IPS-18a (cell line): ENCODE results near the gene MAD1L1.

Experiments
- H3K27ac ChIP-seq: one replicate; pipeline ENCODE4 v1.5.1; 2013; ENCODE audit warnings: low read length
- H3K27me3 ChIP-seq: one replicate; pipeline ENCODE4 v1.6.1; 2013; ENCODE audit warnings: mild to moderate bottlenecking, low read length; ENCODE audit not compliant: control insufficient read depth, insufficient read depth
- H3K36me3 ChIP-seq: one replicate; pipeline ENCODE4 v1.6.1; 2013; ENCODE audit warnings: low read depth, low read length; ENCODE audit not compliant: control insufficient read depth
- H3K4me1 ChIP-seq: one replicate; pipeline ENCODE4 v1.6.1; 2013; ENCODE audit warnings: low read depth, low read length; ENCODE audit not compliant: control insufficient read depth
- H3K4me3 ChIP-seq: one replicate; pipeline ENCODE4 v1.5.1; 2013; ENCODE audit warnings: low read length
- H3K9ac ChIP-seq: one replicate; pipeline ENCODE4 v1.6.1; 2013; ENCODE audit warnings: mild to moderate bottlenecking, low read length, moderate library complexity
- H3K9me3 ChIP-seq: one replicate; pipeline ENCODE4 v1.6.1; 2013; ENCODE audit warnings: low read depth, low read length; ENCODE audit not compliant: control insufficient read depth

Gene MAD1L1

GRCh38 chr7:1954366-1955004 is 278.3 kb downstream of the MAD1L1 start:
- Histone ChIP-seq H3K27me3 (no peaks in the 10 kb centered on the region), H3K27ac (no peak overlapping the region), H3K9ac (no peak overlapping the region), H3K4me1 (no peaks in the 10 kb centered on the region), H3K9me3 (no peaks in the 10 kb centered on the region), H3K4me3 (no peak overlapping the region), H3K36me3 (no peaks in the 10 kb centered on the region)

- no peaks in the 10 kb centered on the region for H3K27me3 ChIP-seq
- H3K4me3 ChIP-seq: no peak overlapping the region
- no peaks in the 10 kb centered on the region for H3K9me3 ChIP-seq
- no peak overlapping the region for H3K9ac ChIP-seq
- no peaks in the 10 kb centered on the region for H3K4me1 ChIP-seq
- H3K27ac ChIP-seq: no peak overlapping the region
- H3K36me3 ChIP-seq: no peaks in the 10 kb centered on the region
These were observed 279.2 kb downstream of the MAD1L1 start for GRCh38 chr7:1953199-1954190.

- H3K27ac ChIP-seq: no peak overlapping the region
- H3K4me1 ChIP-seq: no peaks in the 10 kb centered on the region
- H3K4me3 ChIP-seq: no peak overlapping the region
- H3K9ac ChIP-seq: no peak overlapping the region
- no peaks in the 10 kb centered on the region for H3K9me3 ChIP-seq
- no peaks in the 10 kb centered on the region for H3K27me3 ChIP-seq
- no peaks in the 10 kb centered on the region for H3K36me3 ChIP-seq
These were observed 280.0 kb downstream of the MAD1L1 start for GRCh38 chr7:1952781-1953180.

GRCh38 chr7:1952169-1952760 is 280.5 kb downstream of the MAD1L1 start:
- H3K9ac ChIP-seq: no peak overlapping the region
- no peaks in the 10 kb centered on the region for H3K4me1 ChIP-seq
- no peak overlapping the region for H3K4me3 ChIP-seq
- no peaks in the 10 kb centered on the region for H3K36me3 ChIP-seq
- H3K27me3 ChIP-seq: no peaks in the 10 kb centered on the region
- H3K9me3 ChIP-seq: no peaks in the 10 kb centered on the region
- no peak overlapping the region for H3K27ac ChIP-seq

- no peak overlapping the region for H3K9ac ChIP-seq
- H3K36me3 ChIP-seq: no peaks in the 10 kb centered on the region
- H3K27me3 ChIP-seq: no peaks in the 10 kb centered on the region
- H3K27ac ChIP-seq: no peak overlapping the region
- H3K4me3 ChIP-seq: no peak overlapping the region
- no peaks in the 10 kb centered on the region for H3K9me3 ChIP-seq
- H3K4me1 ChIP-seq: no peaks in the 10 kb centered on the region
These were observed 281.1 kb downstream of the MAD1L1 start for GRCh38 chr7:1951600-1951999.

GRCh38 chr7:1951159-1951536 is 281.6 kb downstream of the MAD1L1 start:
- Histone ChIP-seq H3K4me1 (no peaks in the 10 kb centered on the region), H3K4me3 (no peak overlapping the region), H3K27ac (no peak overlapping the region), H3K9me3 (no peaks in the 10 kb centered on the region), H3K36me3 (no peaks in the 10 kb centered on the region), H3K27me3 (no peaks in the 10 kb centered on the region), H3K9ac (no peak overlapping the region)

GRCh38 chr7:1950452-1951158 is 282.1 kb downstream of the MAD1L1 start:
- no peak overlapping the region for H3K27ac ChIP-seq
- H3K27me3 ChIP-seq: no peaks in the 10 kb centered on the region
- H3K4me3 ChIP-seq: no peak overlapping the region

GRCh38 chr7:1950066-1950451 is 282.7 kb downstream of the MAD1L1 start:
- Histone ChIP-seq H3K36me3 (no peaks in the 10 kb centered on the region), H3K9me3 (no peaks in the 10 kb centered on the region), H3K9ac (no peak overlapping the region), H3K4me3 (no peak overlapping the region), H3K27me3 (no peaks in the 10 kb centered on the region), H3K4me1 (no peaks in the 10 kb centered on the region), H3K27ac (no peak overlapping the region)

More at GRCh38 chr7:1950452-1951158, 282.1 kb downstream of the MAD1L1 start:
- H3K4me1 ChIP-seq: no peaks in the 10 kb centered on the region
- no peaks in the 10 kb centered on the region for H3K9me3 ChIP-seq
- H3K9ac ChIP-seq: no peak overlapping the region
- no peaks in the 10 kb centered on the region for H3K36me3 ChIP-seq

GRCh38 chr7:1949681-1950055 is 283.1 kb downstream of the MAD1L1 start:
- H3K4me3 ChIP-seq: no peak overlapping the region
- H3K4me1 ChIP-seq: peaks cover under 1% of the 10 kb centered on the region
- no peaks in the 10 kb centered on the region for H3K27me3 ChIP-seq
- no peaks in the 10 kb centered on the region for H3K9me3 ChIP-seq
- H3K27ac ChIP-seq: no peak overlapping the region
- H3K9ac ChIP-seq: no peak overlapping the region
- no peaks in the 10 kb centered on the region for H3K36me3 ChIP-seq

GRCh38 chr7:1948887-1949680 is 283.7 kb downstream of the MAD1L1 start:
- peaks cover 4% of the 10 kb centered on the region for H3K4me1 ChIP-seq
- H3K9ac ChIP-seq: no peak overlapping the region
- no peak overlapping the region for H3K27ac ChIP-seq
- H3K4me3 ChIP-seq: no peak overlapping the region
- H3K9me3 ChIP-seq: no peaks in the 10 kb centered on the region
- no peaks in the 10 kb centered on the region for H3K27me3 ChIP-seq
- no peaks in the 10 kb centered on the region for H3K36me3 ChIP-seq
